Measurements from ENCODE around the gene EIF4G3. TPM values are rescaled to one million over a fixed set of nuclear protein-coding genes. Genes with fewer than 3 reads are reported as not detected.

Gene EIF4G3
- total and polyA plus RNA-seq, 7 donors: 11.3 to 58.1 (median 39.5) TPM

- H3K4me1 ChIP-seq: peaks cover 16% of the 10 kb centered on the region
- no peak overlapping the region for H3K27ac ChIP-seq
- no peak overlapping the region for H3K4me3 ChIP-seq
- WGBS, 3 donors: 93 to 97% (median 94%) methylated on average over 3 of the region's 3 CpGs
- DNase-seq (no peak), ATAC-seq (no peak)
- no peaks in the 10 kb centered on the region for H3K9me3 ChIP-seq
- intact Hi-C loops (cut with DNase I): no loop called here
- no peaks in the 10 kb centered on the region for H3K27me3 ChIP-seq (ENCODE audit: insufficient read depth in 3 of 3, low read length in 2 of 3)
- peaks cover 22 to 99% of the 10 kb centered on the region in 2 donors for H3K36me3 ChIP-seq (ENCODE audit: insufficient read depth in 1 of 2, low read depth in 1 of 2)
- TF ChIP-seq, protein P1, sequence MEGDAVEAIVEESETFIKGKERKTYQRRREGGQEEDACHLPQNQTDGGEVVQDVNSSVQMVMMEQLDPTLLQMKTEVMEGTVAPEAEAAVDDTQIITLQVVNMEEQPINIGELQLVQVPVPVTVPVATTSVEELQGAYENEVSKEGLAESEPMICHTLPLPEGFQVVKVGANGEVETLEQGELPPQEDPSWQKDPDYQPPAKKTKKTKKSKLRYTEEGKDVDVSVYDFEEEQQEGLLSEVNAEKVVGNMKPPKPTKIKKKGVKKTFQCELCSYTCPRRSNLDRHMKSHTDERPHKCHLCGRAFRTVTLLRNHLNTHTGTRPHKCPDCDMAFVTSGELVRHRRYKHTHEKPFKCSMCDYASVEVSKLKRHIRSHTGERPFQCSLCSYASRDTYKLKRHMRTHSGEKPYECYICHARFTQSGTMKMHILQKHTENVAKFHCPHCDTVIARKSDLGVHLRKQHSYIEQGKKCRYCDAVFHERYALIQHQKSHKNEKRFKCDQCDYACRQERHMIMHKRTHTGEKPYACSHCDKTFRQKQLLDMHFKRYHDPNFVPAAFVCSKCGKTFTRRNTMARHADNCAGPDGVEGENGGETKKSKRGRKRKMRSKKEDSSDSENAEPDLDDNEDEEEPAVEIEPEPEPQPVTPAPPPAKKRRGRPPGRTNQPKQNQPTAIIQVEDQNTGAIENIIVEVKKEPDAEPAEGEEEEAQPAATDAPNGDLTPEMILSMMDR (IDR thresholded peaks at IDR 0.05): no peak
Measured at GRCh38 chr1:20763417-20763816, 413.3 kb downstream of the EIF4G3 start.

GRCh38 chr1:20760322-20760721 is 416.4 kb downstream of the EIF4G3 start:
- ATAC-seq: no peak
- 46 to 70% (median 53%) methylated on average over 6 of the region's 6 CpGs for WGBS, 3 donors
- H3K27me3 ChIP-seq (ENCODE audit: insufficient read depth in 3 of 3, low read length in 2 of 3): no peaks in the 10 kb centered on the region
- H3K36me3 ChIP-seq (ENCODE audit: insufficient read depth in 1 of 2, low read depth in 1 of 2): peaks cover 22 to 100% of the 10 kb centered on the region in 2 donors
- DNase-seq: no peak
- TF ChIP-seq, protein P1 (IDR thresholded peaks at IDR 0.05): no peak
- intact Hi-C loops (cut with DNase I): no loop called here
- no peak overlapping the region for H3K4me3 ChIP-seq
- H3K27ac ChIP-seq: no peak overlapping the region
- no peaks in the 10 kb centered on the region for H3K4me1 ChIP-seq
- H3K9me3 ChIP-seq: no peaks in the 10 kb centered on the region

Other genes with a start within 250 kb of the EIF4G3 start
- gene ECE1, start 113.6 kb upstream of the EIF4G3 start, total RNA-seq: 10 to 100 TPM; 12.3 to 24.9 (median 19.0) TPM
- 10 to 100 TPM; 12.2 to 14.6 (median 13.2) TPM for gene ECE1, start 113.6 kb upstream of the EIF4G3 start, polyA plus RNA-seq